Suprapubic skin (tissue), 3 donors: ENCODE measurements around the gene C3.

Experiments used
- POLR2A ChIP-seq, 2 donors: fragments of 450-650 bp; IDR thresholded peaks; one replicate each; pipeline ENCODE4 v1.6.1; 2017; ENCODE audit warnings: antibody characterized with exemption in 2 of 2, mild to moderate bottlenecking in 2 of 2, moderate library complexity in 2 of 2
- TF ChIP-seq, protein P1 (sequence below), 2 donors: fragments of 200-600 bp in 1 of 2; fragments of 450-650 bp in 1 of 2; sonication (generic) in 1 of 2; IDR thresholded peaks; one replicate each; pipeline ENCODE4 v1.5.1; 2016 to 2019; ENCODE audit warnings: antibody characterized with exemption in 2 of 2, mild to moderate bottlenecking in 1 of 2, moderate library complexity in 1 of 2

DNA sequence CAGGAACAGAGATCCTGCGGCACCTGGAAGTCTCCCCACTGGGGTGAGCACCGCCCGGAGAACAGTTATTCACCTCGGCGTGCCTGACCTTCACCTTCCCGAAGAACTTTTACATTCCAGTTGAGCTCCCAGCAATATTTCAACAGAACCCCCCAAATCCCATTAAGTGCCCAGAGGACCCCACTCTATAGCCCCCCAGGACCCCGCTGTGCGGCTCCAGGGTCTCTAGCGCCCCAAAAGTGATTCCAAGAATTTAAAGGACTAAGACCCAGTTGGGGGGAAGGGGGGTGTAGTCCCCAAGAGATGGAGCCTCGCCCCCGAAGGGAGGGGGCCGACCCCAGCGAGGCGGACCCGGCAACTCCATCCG, 16.4 kb upstream of the C3 start:
- no peak for TF ChIP-seq POLR2A (IDR thresholded peaks at IDR 0.05)
- TF ChIP-seq, protein P1, sequence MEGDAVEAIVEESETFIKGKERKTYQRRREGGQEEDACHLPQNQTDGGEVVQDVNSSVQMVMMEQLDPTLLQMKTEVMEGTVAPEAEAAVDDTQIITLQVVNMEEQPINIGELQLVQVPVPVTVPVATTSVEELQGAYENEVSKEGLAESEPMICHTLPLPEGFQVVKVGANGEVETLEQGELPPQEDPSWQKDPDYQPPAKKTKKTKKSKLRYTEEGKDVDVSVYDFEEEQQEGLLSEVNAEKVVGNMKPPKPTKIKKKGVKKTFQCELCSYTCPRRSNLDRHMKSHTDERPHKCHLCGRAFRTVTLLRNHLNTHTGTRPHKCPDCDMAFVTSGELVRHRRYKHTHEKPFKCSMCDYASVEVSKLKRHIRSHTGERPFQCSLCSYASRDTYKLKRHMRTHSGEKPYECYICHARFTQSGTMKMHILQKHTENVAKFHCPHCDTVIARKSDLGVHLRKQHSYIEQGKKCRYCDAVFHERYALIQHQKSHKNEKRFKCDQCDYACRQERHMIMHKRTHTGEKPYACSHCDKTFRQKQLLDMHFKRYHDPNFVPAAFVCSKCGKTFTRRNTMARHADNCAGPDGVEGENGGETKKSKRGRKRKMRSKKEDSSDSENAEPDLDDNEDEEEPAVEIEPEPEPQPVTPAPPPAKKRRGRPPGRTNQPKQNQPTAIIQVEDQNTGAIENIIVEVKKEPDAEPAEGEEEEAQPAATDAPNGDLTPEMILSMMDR (IDR thresholded peaks at IDR 0.05): no peak
